Measurements from ENCODE around the gene CPSF6.

The CPSF6 gene

GRCh38 chr12:69240631-69240995 is 1.2 kb downstream of the CPSF6 start:
- Histone ChIP-seq H3K27me3 (no peaks in the 10 kb centered on the region), H3K4me3 (ENCODE audit: low read depth, low read length) (peak overlapping the region; percentile 98), H3K4me1 (no peaks in the 10 kb centered on the region), H3K9me3 (no peaks in the 10 kb centered on the region), H3K36me3 (peaks cover 7% of the 10 kb centered on the region)
- TF ChIP-seq CTCF (IDR thresholded peaks at IDR 0.05; ENCODE audit: low read depth, low read length), result no peak
- no peak for DNase-seq

GRCh38 chr12:69241438-69242092 is 2.2 kb downstream of the CPSF6 start:
- H3K9me3 ChIP-seq, result no peaks in the 10 kb centered on the region
- peaks cover 7% of the 10 kb centered on the region for H3K36me3 ChIP-seq
- no peak for DNase-seq
- no peaks in the 10 kb centered on the region for H3K27me3 ChIP-seq
- H3K4me1 ChIP-seq, result no peaks in the 10 kb centered on the region
- no peak for TF ChIP-seq CTCF (IDR thresholded peaks at IDR 0.05; ENCODE audit: low read depth, low read length)
- H3K4me3 ChIP-seq (ENCODE audit: low read depth, low read length), result peak overlapping the region; percentile 98

GRCh38 chr12:69243099-69244084 is 4.0 kb downstream of the CPSF6 start:
- no peak for DNase-seq
- H3K36me3 ChIP-seq, result peaks cover 14% of the 10 kb centered on the region
- H3K27me3 ChIP-seq, result no peaks in the 10 kb centered on the region
- no peak for TF ChIP-seq CTCF (IDR thresholded peaks at IDR 0.05; ENCODE audit: low read depth, low read length)
- H3K4me3 ChIP-seq (ENCODE audit: low read depth, low read length), result no peak overlapping the region
- no peaks in the 10 kb centered on the region for H3K4me1 ChIP-seq
- H3K9me3 ChIP-seq, result no peaks in the 10 kb centered on the region

- no peaks in the 10 kb centered on the region for H3K4me1 ChIP-seq
- no peak for DNase-seq
- no peaks in the 10 kb centered on the region for H3K9me3 ChIP-seq
- H3K36me3 ChIP-seq, result peaks cover 21% of the 10 kb centered on the region
- TF ChIP-seq CTCF (IDR thresholded peaks at IDR 0.05; ENCODE audit: low read depth, low read length), result no peak
- H3K27me3 ChIP-seq, result no peaks in the 10 kb centered on the region
- no peak overlapping the region for H3K4me3 ChIP-seq (ENCODE audit: low read depth, low read length)
These were observed 8.1 kb downstream of the CPSF6 start for GRCh38 chr12:69247268-69248018.

GRCh38 chr12:69252033-69252432 is 12.7 kb downstream of the CPSF6 start:
- peaks cover 52% of the 10 kb centered on the region for H3K36me3 ChIP-seq
- H3K27me3 ChIP-seq, result no peaks in the 10 kb centered on the region
- no peaks in the 10 kb centered on the region for H3K4me1 ChIP-seq
- TF ChIP-seq CTCF (IDR thresholded peaks at IDR 0.05; ENCODE audit: low read depth, low read length), result no peak
- DNase-seq, result no peak
- no peak overlapping the region for H3K4me3 ChIP-seq (ENCODE audit: low read depth, low read length)
- H3K9me3 ChIP-seq, result no peaks in the 10 kb centered on the region
